K562 (cell line): ENCODE measurements around the gene GEMIN2. TPM values are rescaled to one million over a fixed set of nuclear protein-coding genes. Genes with fewer than 3 reads are reported as not detected.

ENCODE experiments used
- ATF7 ChIP-seq: fragments of 450-650 bp; IDR thresholded peaks from 2 replicates; pipeline ENCODE4 v1.7.1; 2014; ENCODE audit warnings: mild to moderate bottlenecking, moderate library complexity
- BACH1 ChIP-seq: fragments of 200-800 bp; sonication (Bioruptor generic); IDR thresholded peaks from 2 replicates; pipeline ENCODE4 v1.6.1; 2016; ENCODE audit warnings: missing genetic modification characterization, missing compliant biosample characterization
- CHCHD3 ChIP-seq: fragments of 250-450 bp; sonication (Bioruptor Pico); IDR thresholded peaks from 2 replicates; pipeline ENCODE4 v2.1.2; 2022; ENCODE audit warnings: mild to moderate bottlenecking
- CHD2 ChIP-seq: IDR thresholded peaks from 2 replicates; pipeline ENCODE4 v1.6.1; 2011; ENCODE audit warnings: low read depth, low read length
- ELF2 ChIP-seq: fragments of 250-450 bp; sonication (Bioruptor Pico); IDR thresholded peaks from 2 replicates; pipeline ENCODE4 v1.5.0; 2021; ENCODE audit warnings: mild to moderate bottlenecking
- FOXJ2 ChIP-seq: fragments of 200-800 bp; sonication (Bioruptor generic); IDR thresholded peaks from 2 replicates; pipeline ENCODE4 v1.6.1; 2016; ENCODE audit warnings: missing genetic modification characterization, missing compliant biosample characterization
- JUN ChIP-seq, 2 experiments: sonication (generic) in 1 of 2; formaldehyde crosslinking in 1 of 2; IDR thresholded peaks; 2 replicates each; pipeline versions ENCODE4 v1.6.1 to v1.8.0; 2012 to 2022; ENCODE audit warnings: borderline replicate concordance in 2 of 2, mild to moderate bottlenecking in 2 of 2, improper control_type of control experiment in 1 of 2, low read depth in 1 of 2, low read length in 1 of 2, missing genetic modification reagents in 1 of 2
- MIER1 ChIP-seq: fragments of 450-650 bp; IDR thresholded peaks from 2 replicates; pipeline ENCODE4 v1.6.1; 2016; ENCODE audit warnings: antibody characterized with exemption, mild to moderate bottlenecking, low read depth
- NFRKB ChIP-seq: fragments of 450-650 bp; IDR thresholded peaks from 2 replicates; pipeline ENCODE4 v1.6.1; 2016; ENCODE audit warnings: low read depth
- PHF8 ChIP-seq: fragments of 200-600 bp; sonication (generic); IDR thresholded peaks from 2 replicates; pipeline ENCODE4 v1.6.1; 2012; ENCODE audit warnings: mixed run types, mild to moderate bottlenecking, inconsistent platforms, low read length, moderate library complexity, borderline replicate concordance
- RFX5 ChIP-seq: IDR thresholded peaks from 2 replicates; pipeline ENCODE4 v1.6.1; 2011; ENCODE audit warnings: low read depth, mild to moderate bottlenecking, improper control_type of control experiment, low read length
- RHOXF2B ChIP-seq: fragments of 250-450 bp; sonication (Bioruptor Pico); conservative IDR thresholded peaks from 2 replicates; pipeline ENCODE4 v1.5.1; 2021
- SAFB2 ChIP-seq: fragments of 200-400 bp; formaldehyde crosslinking; IDR thresholded peaks from 2 replicates; pipeline ENCODE4 v1.6.1; 2018; ENCODE audit warnings: borderline replicate concordance, low read length, low read depth, moderate library complexity; ENCODE audit not compliant: severe bottlenecking
- SMAD2 ChIP-seq: fragments of 150-350 bp; IDR thresholded peaks from 2 replicates; pipeline ENCODE4 v1.6.1; 2014; ENCODE audit warnings: low read depth, mild to moderate bottlenecking, low read length
- SPI1 ChIP-seq: IDR thresholded peaks from 2 replicates; pipeline ENCODE4 v1.6.1; 2011; ENCODE audit warnings: low read depth, low read length, control low read depth, borderline replicate concordance
- SUPT5H ChIP-seq: fragments of 450-650 bp; IDR thresholded peaks from 2 replicates; pipeline ENCODE4 v1.6.1; 2016
- ZBTB49 ChIP-seq: sonication (generic); formaldehyde crosslinking; IDR thresholded peaks from 2 replicates; pipeline ENCODE4 v1.8.0; 2022; ENCODE audit warnings: missing genetic modification reagents, mild to moderate bottlenecking, borderline replicate concordance
- ZC3H11A ChIP-seq: IDR thresholded peaks from 2 replicates; pipeline ENCODE4 v1.6.1; 2012; ENCODE audit warnings: low read depth, low read length, improper control_type of control experiment
- ZNF140 ChIP-seq: fragments of 250-450 bp; sonication (Bioruptor Pico); IDR thresholded peaks from 2 replicates; pipeline ENCODE4 v1.8.0; 2021; ENCODE audit warnings: moderate library complexity, mild to moderate bottlenecking, inconsistent platforms
- ZNF232 ChIP-seq: sonication (generic); formaldehyde crosslinking; IDR thresholded peaks from 2 replicates; pipeline ENCODE4 v1.8.0; 2022; ENCODE audit warnings: mild to moderate bottlenecking, missing genetic modification reagents
- ZNF41 ChIP-seq: fragments of 250-450 bp; sonication (Bioruptor Pico); conservative IDR thresholded peaks from 2 replicates; pipeline ENCODE4 v1.4.0; 2020; ENCODE audit warnings: mild to moderate bottlenecking
- polyA plus RNA-seq, 8 experiments: library from polyadenylated mRNA; depleted of rRNA in 4 of 8; stranded (reverse) in 5 of 8; unstranded in 3 of 8; fragments of >200 nt; fragmentation: Nextera tagmentation in 2 of 8; fragmentation: Illumina TruSeq in 1 of 8; extraction: Ambion mirVana in 2 of 8; extraction: Trizol in 1 of 8; gene quantifications; 2 replicates each; pipeline versions ENCODE4 v1.2.1 to v1.2.3, GENCODE V29; 2011 to 2014; ENCODE audit warnings: inconsistent platforms in 1 of 8, missing spikeins in 1 of 8
- total RNA-seq, 7 experiments: library from RNA; depleted of rRNA in 6 of 7; stranded (reverse); fragments of >200 nt in 6 of 7; fragmentation: Illumina TruSeq in 2 of 7; extraction: Trizol in 2 of 7; gene quantifications; 2 replicates each; pipeline versions ENCODE4 v1.2.1 to v1.2.3, GENCODE V29; 2011 to 2021; ENCODE audit warnings: low replicate concordance in 1 of 7
- TF ChIP-seq, protein P1 (sequence below): fragments of 450-650 bp; formaldehyde crosslinking; IDR thresholded peaks from 2 replicates; pipeline ENCODE4 v1.4.0; 2020; ENCODE audit warnings: mild to moderate bottlenecking, moderate library complexity
- TF ChIP-seq, protein P2 (sequence below): fragments of 250-450 bp; sonication (Bioruptor Pico); IDR thresholded peaks from 2 replicates; pipeline ENCODE4 v1.5.0; 2020; ENCODE audit warnings: mild to moderate bottlenecking, borderline replicate concordance

Gene GEMIN2
- total and polyA plus RNA-seq, 9 of the 15 experiments (the other 6 are each of a cell fraction or from before 2014, with no cell fraction given): 23.0 to 87.6 (median 45.5) TPM

- no peak for TF ChIP-seq ZNF140 (CRISPR knock-in tag)
- TF ChIP-seq SPI1: no peak
- no peak for TF ChIP-seq MIER1
- no peak for TF ChIP-seq SAFB2
- TF ChIP-seq RFX5: no peak
- peak; percentile 52; the same call in 1 of the 2 replicates for TF ChIP-seq ATF7
- no peak for TF ChIP-seq RHOXF2B (CRISPR knock-in tag)
- TF ChIP-seq CHD2: no peak
- TF ChIP-seq ELF2: no peak
- no peak for TF ChIP-seq FOXJ2
- no peak for TF ChIP-seq ZNF232 (CRISPR knock-in tag)
- no peak for TF ChIP-seq ZBTB49 (CRISPR knock-in tag)
- TF ChIP-seq, protein P1, sequence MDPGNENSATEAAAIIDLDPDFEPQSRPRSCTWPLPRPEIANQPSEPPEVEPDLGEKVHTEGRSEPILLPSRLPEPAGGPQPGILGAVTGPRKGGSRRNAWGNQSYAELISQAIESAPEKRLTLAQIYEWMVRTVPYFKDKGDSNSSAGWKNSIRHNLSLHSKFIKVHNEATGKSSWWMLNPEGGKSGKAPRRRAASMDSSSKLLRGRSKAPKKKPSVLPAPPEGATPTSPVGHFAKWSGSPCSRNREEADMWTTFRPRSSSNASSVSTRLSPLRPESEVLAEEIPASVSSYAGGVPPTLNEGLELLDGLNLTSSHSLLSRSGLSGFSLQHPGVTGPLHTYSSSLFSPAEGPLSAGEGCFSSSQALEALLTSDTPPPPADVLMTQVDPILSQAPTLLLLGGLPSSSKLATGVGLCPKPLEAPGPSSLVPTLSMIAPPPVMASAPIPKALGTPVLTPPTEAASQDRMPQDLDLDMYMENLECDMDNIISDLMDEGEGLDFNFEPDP: no peak
- no peak for TF ChIP-seq PHF8
- TF ChIP-seq, protein P2, sequence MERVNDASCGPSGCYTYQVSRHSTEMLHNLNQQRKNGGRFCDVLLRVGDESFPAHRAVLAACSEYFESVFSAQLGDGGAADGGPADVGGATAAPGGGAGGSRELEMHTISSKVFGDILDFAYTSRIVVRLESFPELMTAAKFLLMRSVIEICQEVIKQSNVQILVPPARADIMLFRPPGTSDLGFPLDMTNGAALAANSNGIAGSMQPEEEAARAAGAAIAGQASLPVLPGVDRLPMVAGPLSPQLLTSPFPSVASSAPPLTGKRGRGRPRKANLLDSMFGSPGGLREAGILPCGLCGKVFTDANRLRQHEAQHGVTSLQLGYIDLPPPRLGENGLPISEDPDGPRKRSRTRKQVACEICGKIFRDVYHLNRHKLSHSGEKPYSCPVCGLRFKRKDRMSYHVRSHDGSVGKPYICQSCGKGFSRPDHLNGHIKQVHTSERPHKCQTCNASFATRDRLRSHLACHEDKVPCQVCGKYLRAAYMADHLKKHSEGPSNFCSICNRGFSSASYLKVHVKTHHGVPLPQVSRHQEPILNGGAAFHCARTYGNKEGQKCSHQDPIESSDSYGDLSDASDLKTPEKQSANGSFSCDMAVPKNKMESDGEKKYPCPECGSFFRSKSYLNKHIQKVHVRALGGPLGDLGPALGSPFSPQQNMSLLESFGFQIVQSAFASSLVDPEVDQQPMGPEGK (CRISPR knock-in tag): no peak
- TF ChIP-seq JUN (IDR thresholded peaks at IDR 0.05; ENCODE audit: borderline replicate concordance, low read depth, low read length): no peak
- TF ChIP-seq JUN (CRISPR knock-in tag; IDR thresholded peaks at IDR 0.05; ENCODE audit: borderline replicate concordance): no peak
- TF ChIP-seq ZC3H11A: no peak
- TF ChIP-seq SUPT5H: no peak
- TF ChIP-seq NFRKB: no peak
- no peak for TF ChIP-seq ZNF41 (CRISPR knock-in tag)
- TF ChIP-seq CHCHD3: no peak
- no peak for TF ChIP-seq BACH1 (tag)
- no peak for TF ChIP-seq SMAD2
Measured at GRCh38 chr14:39145266-39145966, 31.3 kb downstream of the GEMIN2 start (continued).
